SK-N-SH (cell line): ENCODE data around the gene TOPBP1.
"Not testable (repeated sequence)": the region's sequence is repeated elsewhere in the genome, so short reads cannot be mapped to it uniquely, and the experiment has no call there.

Experiments
- CTCF ChIP-seq: fragments of 200-600 bp; sonication (generic); IDR thresholded peaks from 2 replicates; pipeline ENCODE4 v1.6.1; 2017; ENCODE audit warnings: antibody characterized with exemption, mild to moderate bottlenecking, moderate library complexity
- EP300 ChIP-seq, 2 experiments: IDR thresholded peaks; 2 replicates each; pipeline versions ENCODE4 v1.4.0 to v1.6.1; 2012; ENCODE audit warnings: borderline replicate concordance in 1 of 2, low read depth in 1 of 2, low read length in 1 of 2
- GABPA ChIP-seq: IDR thresholded peaks from 2 replicates; pipeline ENCODE4 v1.4.0; 2012; ENCODE audit warnings: low read depth, mild to moderate bottlenecking
- GATA2 ChIP-seq: sonication (generic); formaldehyde crosslinking; IDR thresholded peaks from 2 replicates; pipeline ENCODE4 v1.5.0; 2020; ENCODE audit warnings: mild to moderate bottlenecking, missing genetic modification reagents
- MAX ChIP-seq: IDR thresholded peaks from 2 replicates; pipeline ENCODE4 v1.4.0; 2012; ENCODE audit warnings: low read depth
- POLR2AphosphoS5 ChIP-seq: IDR thresholded peaks from 2 replicates; pipeline ENCODE4 v1.6.1; 2012; ENCODE audit warnings: low read depth, low read length
- TAF1 ChIP-seq: IDR thresholded peaks from 2 replicates; pipeline ENCODE4 v1.6.1; 2012; ENCODE audit warnings: low read depth, mild to moderate bottlenecking, low read length, moderate library complexity, borderline replicate concordance

GRCh38 chr3:133677993-133678392, 16.3 kb upstream of the TOPBP1 start:
- not testable (repeated sequence) for TF ChIP-seq POLR2AphosphoS5; EP300 (IDR thresholded peaks at IDR 0.05; ENCODE audit: borderline replicate concordance in 1 of 2, low read depth in 1 of 2, low read length in 1 of 2); MAX; TAF1; GATA2 (CRISPR knock-in tag); GABPA; CTCF
